Muscle of arm (tissue), 12 donors: Measurements from ENCODE around the gene ZNF536. TPM values are rescaled to one million over a fixed set of nuclear protein-coding genes. Genes with fewer than 3 reads are reported as not detected.
"Not testable (repeated sequence)": the region's sequence is repeated elsewhere in the genome, so short reads cannot be mapped to it uniquely, and the experiment has no call there.

Source experiments
- DNase-seq: peaks from one replicate; pipeline ENCODE4 v3.0.0-alpha.2; 2013
- polyA plus RNA-seq, 12 donors: library from polyadenylated mRNA; unstranded; fragments of 120-200 nt; gene quantifications; one replicate each; pipeline ENCODE4 v1.2.1, GENCODE V29; 2013; ENCODE audit not compliant: insufficient read length in 12 of 12

ZNF536 gene
- polyA plus RNA-seq, 12 donors, result 2.1 to 9.3 (median 2.9) TPM; not detected in 1

GRCh38 chr19:30386551-30387143 is 14.5 kb downstream of the ZNF536 start:
- no peak for DNase-seq

- no peak for DNase-seq
Observed at GRCh38 chr19:30387311-30388115, 15.3 kb downstream of the ZNF536 start.

GRCh38 chr19:30388327-30388726 is 16.1 kb downstream of the ZNF536 start:
- no peak for DNase-seq

GRCh38 chr19:30388819-30389218 is 16.6 kb downstream of the ZNF536 start:
- no peak for DNase-seq

GRCh38 chr19:30390356-30390988 is 18.3 kb downstream of the ZNF536 start:
- DNase-seq, result no peak

GRCh38 chr19:30391052-30391451 is 18.9 kb downstream of the ZNF536 start:
- no peak for DNase-seq

GRCh38 chr19:30391554-30392551 is 19.7 kb downstream of the ZNF536 start:
- DNase-seq, result no peak

- no peak for DNase-seq
Observed at GRCh38 chr19:30393046-30393445, 20.9 kb downstream of the ZNF536 start.

GRCh38 chr19:30393729-30394480 is 21.7 kb downstream of the ZNF536 start:
- no peak for DNase-seq

GRCh38 chr19:30394481-30395151 is 22.4 kb downstream of the ZNF536 start:
- no peak for DNase-seq

- no peak for DNase-seq
Observed at GRCh38 chr19:30395283-30395682, 23.1 kb downstream of the ZNF536 start.

GRCh38 chr19:30398539-30398938 is 26.4 kb downstream of the ZNF536 start:
- DNase-seq, result not testable (repeated sequence)

- DNase-seq, result no peak
Observed at GRCh38 chr19:30401956-30402355, 29.8 kb downstream of the ZNF536 start.

- no peak for DNase-seq
Observed at GRCh38 chr19:30402436-30403202, 30.4 kb downstream of the ZNF536 start.

GRCh38 chr19:30403203-30403985 is 31.2 kb downstream of the ZNF536 start:
- no peak for DNase-seq

GRCh38 chr19:30406220-30407067 is 34.3 kb downstream of the ZNF536 start:
- DNase-seq, result no peak

GRCh38 chr19:30407068-30407709 is 35.0 kb downstream of the ZNF536 start:
- DNase-seq, result no peak
